Stimulated activated CD8-positive, alpha-beta memory T cell treated with anti-CD3 and anti-CD28 coated beads, Interleukin-7, amount 100 ng/mL, for 48 hours (primary cell): ENCODE data around the gene SOCS6.
"Not testable (repeated sequence)": the region's sequence is repeated elsewhere in the genome, so short reads cannot be mapped to it uniquely, and the experiment has no call there.

ENCODE experiments used
- DNase-seq, 2 donors: peaks; one replicate each; pipeline ENCODE4 v3.0.0-alpha.2; 2020; ENCODE audit warnings: low read depth in 1 of 2; ENCODE audit errors: extremely low read depth in 1 of 2

Gene SOCS6

GRCh38 chr18:70288851-70289328 lies at the start of gene SOCS6:
TSS of gene SOCS6 (plus strand) at chr18:70289045. CDS start at chr18:70324669, 35,624 bp downstream.
- DNase-seq = peak; percentile 23

GRCh38 chr18:70243131-70243929 lies 45.5 kb upstream of the SOCS6 start:
- no peak for DNase-seq

- DNase-seq = no peak
Measured at GRCh38 chr18:70246061-70246466, 42.8 kb upstream of the SOCS6 start.

- DNase-seq = no peak
Measured at GRCh38 chr18:70249118-70249517, 39.7 kb upstream of the SOCS6 start.

- DNase-seq = not testable (repeated sequence)
Measured at GRCh38 chr18:70249861-70250260, 39.0 kb upstream of the SOCS6 start.

GRCh38 chr18:70250781-70251180 lies 38.1 kb upstream of the SOCS6 start:
- no peak for DNase-seq

GRCh38 chr18:70256184-70256583 lies 32.7 kb upstream of the SOCS6 start:
- no peak for DNase-seq

- DNase-seq = no peak
Measured at GRCh38 chr18:70256994-70257393, 31.9 kb upstream of the SOCS6 start.

- no peak for DNase-seq
Measured at GRCh38 chr18:70258243-70258642, 30.6 kb upstream of the SOCS6 start.

GRCh38 chr18:70260683-70261082 lies 28.2 kb upstream of the SOCS6 start:
- DNase-seq = no peak

- DNase-seq = no peak
Measured at GRCh38 chr18:70261141-70261788, 27.6 kb upstream of the SOCS6 start.

- DNase-seq = no peak
Measured at GRCh38 chr18:70263336-70263735, 25.5 kb upstream of the SOCS6 start.

GRCh38 chr18:70271742-70272141 lies 17.1 kb upstream of the SOCS6 start:
- DNase-seq = no peak

- DNase-seq = no peak
Measured at GRCh38 chr18:70273021-70273420, 15.8 kb upstream of the SOCS6 start.

GRCh38 chr18:70276416-70277191 lies 12.2 kb upstream of the SOCS6 start:
- no peak for DNase-seq

GRCh38 chr18:70279470-70279869 lies 9.4 kb upstream of the SOCS6 start:
- no peak for DNase-seq

- no peak for DNase-seq
Measured at GRCh38 chr18:70280007-70280925, 8.6 kb upstream of the SOCS6 start.

- DNase-seq = no peak
Measured at GRCh38 chr18:70284976-70285620, 3.7 kb upstream of the SOCS6 start.

- DNase-seq = no peak
Measured at GRCh38 chr18:70287731-70288130, 1.1 kb upstream of the SOCS6 start.
